ENCODE results near the gene SLC23A3. TPM values are rescaled to one million over a fixed set of nuclear protein-coding genes. Genes with fewer than 3 reads are reported as not detected.

SLC23A3 gene
- total RNA-seq, 2 donors from 2014 or later = 0.46 to 1.9 TPM

- Histone ChIP-seq H3K9me3 (ENCODE audit: control insufficient read depth, low read length) (no peaks in the 10 kb centered on the region), H3K4me1 (ENCODE audit: control insufficient read depth, insufficient read depth, low read length) (peaks cover 5% of the 10 kb centered on the region), H3K9ac (ENCODE audit: extremely low read depth, low read length, poor library complexity, severe bottlenecking) (no peak overlapping the region), H3K27ac (ENCODE audit: low read depth, low read length) (no peak overlapping the region), H3K36me3 (ENCODE audit: control insufficient read depth, insufficient read depth, low read length) (peaks cover 22% of the 10 kb centered on the region), H3K4me3 (ENCODE audit: low read length) (no peak overlapping the region), H3K27me3 (ENCODE audit: control insufficient read depth, insufficient read depth, low read length, poor library complexity, severe bottlenecking) (peaks cover 13% of the 10 kb centered on the region)
- Mint-ChIP-seq H3K27ac (no peak overlapping the region), H3K36me3 (ENCODE audit: low read depth) (peaks cover 9% of the 10 kb centered on the region), H3K27me3 (ENCODE audit: insufficient read depth) (peaks cover 13% of the 10 kb centered on the region), H3K4me3 (no peak overlapping the region), H3K4me1 (peaks cover 15% of the 10 kb centered on the region), H3K9me3 (no peaks in the 10 kb centered on the region)
- no peak for DNase-seq
- 93% methylated on average over 3 to 4 of the region's 4 CpGs for WGBS, 2 experiments (ENCODE audit: insufficient coverage in 1 of 2, insufficient read length in 1 of 2)
- no peak for TF ChIP-seq CTCF (conservative IDR thresholded peaks at IDR 0.05)
Observed at GRCh38 chr2:219158025-219158424, 11.8 kb downstream of the SLC23A3 start.

GRCh38 chr2:219157396-219157795 lies 12.4 kb downstream of the SLC23A3 start:
- peaks cover 22% of the 10 kb centered on the region for H3K36me3 ChIP-seq (ENCODE audit: control insufficient read depth, insufficient read depth, low read length)
- no peak for TF ChIP-seq CTCF (conservative IDR thresholded peaks at IDR 0.05)
- Mint-ChIP-seq H3K9me3 (no peaks in the 10 kb centered on the region), H3K27ac (no peak overlapping the region), H3K36me3 (ENCODE audit: low read depth) (peaks cover 9% of the 10 kb centered on the region), H3K4me3 (no peak overlapping the region), H3K27me3 (ENCODE audit: insufficient read depth) (peaks cover 7% of the 10 kb centered on the region), H3K4me1 (peaks cover 15% of the 10 kb centered on the region)
- H3K9me3 ChIP-seq (ENCODE audit: control insufficient read depth, low read length) = no peaks in the 10 kb centered on the region
- 73 to 95% methylated on average over 7 to 8 of the region's 8 CpGs for WGBS, 2 experiments (ENCODE audit: insufficient coverage in 1 of 2, insufficient read length in 1 of 2)
- no peak for DNase-seq
- H3K27me3 ChIP-seq (ENCODE audit: control insufficient read depth, insufficient read depth, low read length, poor library complexity, severe bottlenecking) = peaks cover 7% of the 10 kb centered on the region
- H3K4me3 ChIP-seq (ENCODE audit: low read length) = no peak overlapping the region
- H3K9ac ChIP-seq (ENCODE audit: extremely low read depth, low read length, poor library complexity, severe bottlenecking) = no peak overlapping the region
- peaks cover 5% of the 10 kb centered on the region for H3K4me1 ChIP-seq (ENCODE audit: control insufficient read depth, insufficient read depth, low read length)
- no peak overlapping the region for H3K27ac ChIP-seq (ENCODE audit: low read depth, low read length)

- H3K4me1 Mint-ChIP-seq = peaks cover 11% of the 10 kb centered on the region
- peak; percentile 82 for TF ChIP-seq CTCF (conservative IDR thresholded peaks at IDR 0.05)
- no peaks in the 10 kb centered on the region for H3K27me3 ChIP-seq (ENCODE audit: control insufficient read depth, insufficient read depth, low read length, poor library complexity, severe bottlenecking)
- H3K9me3 Mint-ChIP-seq = no peaks in the 10 kb centered on the region
- no peak overlapping the region for H3K4me3 ChIP-seq (ENCODE audit: low read length)
- H3K4me1 ChIP-seq (ENCODE audit: control insufficient read depth, insufficient read depth, low read length) = peaks cover 5% of the 10 kb centered on the region
- peaks cover 33% of the 10 kb centered on the region for H3K36me3 ChIP-seq (ENCODE audit: control insufficient read depth, insufficient read depth, low read length)
- H3K9me3 ChIP-seq (ENCODE audit: control insufficient read depth, low read length) = no peaks in the 10 kb centered on the region
- no peak overlapping the region for H3K9ac ChIP-seq (ENCODE audit: extremely low read depth, low read length, poor library complexity, severe bottlenecking)
- 20 to 27% methylated on average over 1 to 3 of the region's 4 CpGs for WGBS, 2 experiments (ENCODE audit: insufficient coverage in 1 of 2, insufficient read length in 1 of 2)
- H3K27me3 Mint-ChIP-seq (ENCODE audit: insufficient read depth) = no peaks in the 10 kb centered on the region
- no peak overlapping the region for H3K4me3 Mint-ChIP-seq
- H3K36me3 Mint-ChIP-seq (ENCODE audit: low read depth) = peaks cover 14% of the 10 kb centered on the region
- DNase-seq = peak; percentile 64
- H3K27ac ChIP-seq (ENCODE audit: low read depth, low read length) = no peak overlapping the region
- H3K27ac Mint-ChIP-seq = no peak overlapping the region
Observed at GRCh38 chr2:219155054-219155644, 14.7 kb downstream of the SLC23A3 start.

All from endodermal cell (in vitro differentiated cells).